Fibroblast of lung (primary cell): ENCODE measurements around the gene MIER2.

Experiments
- EZH2 ChIP-seq: IDR thresholded peaks from 2 replicates; pipeline ENCODE4 v1.5.1; 2012; ENCODE audit warnings: low read length, control low read depth, mild to moderate bottlenecking; ENCODE audit errors: missing control alignments
- TF ChIP-seq, protein P1 (sequence below), 2 donors: IDR thresholded peaks in 1 of 2; conservative IDR thresholded peaks in 1 of 2; 1 replicate in 1 of 2; 2 replicates in 1 of 2; pipeline ENCODE4 v1.5.1; 2011 to 2012; ENCODE audit warnings: low read length in 2 of 2, control low read depth in 1 of 2, inconsistent platforms in 1 of 2, low read depth in 1 of 2, mild to moderate bottlenecking in 1 of 2

DNA sequence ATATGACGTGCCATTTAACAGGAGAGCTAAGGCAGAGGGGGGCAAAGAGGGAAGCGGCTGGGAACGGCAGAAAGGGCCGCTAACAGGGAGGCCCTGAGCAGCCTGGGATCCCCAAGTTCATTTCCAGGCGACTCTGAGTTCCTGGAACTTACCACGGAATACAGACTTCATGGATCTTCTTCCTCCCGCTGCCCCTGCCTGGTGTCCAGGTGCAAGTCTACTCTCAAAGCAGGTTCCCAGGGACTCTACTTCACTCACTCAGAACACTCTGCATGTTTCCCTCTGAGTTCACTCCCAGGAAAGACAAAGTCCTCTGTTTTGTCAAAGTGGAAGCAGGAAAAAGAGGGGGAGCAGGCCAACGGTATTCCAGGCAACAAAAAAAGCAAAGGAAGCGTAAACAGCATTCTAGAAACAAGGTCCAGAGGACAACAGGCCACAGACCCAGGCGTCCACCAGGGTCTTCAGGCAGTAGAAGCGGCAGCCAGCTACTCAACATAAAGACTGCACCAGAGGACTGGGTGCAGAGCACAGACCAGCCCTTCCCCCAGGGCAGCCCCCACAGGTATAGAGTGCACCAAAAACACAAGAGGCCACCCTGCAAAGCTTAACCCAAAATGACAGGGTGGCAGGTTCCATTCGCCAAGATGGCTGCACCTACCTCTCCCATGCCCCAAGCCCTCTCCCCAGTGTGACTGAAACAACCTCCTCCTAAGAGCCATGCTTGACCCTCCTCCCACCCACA is 3.0 kb downstream of the MIER2 start:
- TF ChIP-seq, protein P1, sequence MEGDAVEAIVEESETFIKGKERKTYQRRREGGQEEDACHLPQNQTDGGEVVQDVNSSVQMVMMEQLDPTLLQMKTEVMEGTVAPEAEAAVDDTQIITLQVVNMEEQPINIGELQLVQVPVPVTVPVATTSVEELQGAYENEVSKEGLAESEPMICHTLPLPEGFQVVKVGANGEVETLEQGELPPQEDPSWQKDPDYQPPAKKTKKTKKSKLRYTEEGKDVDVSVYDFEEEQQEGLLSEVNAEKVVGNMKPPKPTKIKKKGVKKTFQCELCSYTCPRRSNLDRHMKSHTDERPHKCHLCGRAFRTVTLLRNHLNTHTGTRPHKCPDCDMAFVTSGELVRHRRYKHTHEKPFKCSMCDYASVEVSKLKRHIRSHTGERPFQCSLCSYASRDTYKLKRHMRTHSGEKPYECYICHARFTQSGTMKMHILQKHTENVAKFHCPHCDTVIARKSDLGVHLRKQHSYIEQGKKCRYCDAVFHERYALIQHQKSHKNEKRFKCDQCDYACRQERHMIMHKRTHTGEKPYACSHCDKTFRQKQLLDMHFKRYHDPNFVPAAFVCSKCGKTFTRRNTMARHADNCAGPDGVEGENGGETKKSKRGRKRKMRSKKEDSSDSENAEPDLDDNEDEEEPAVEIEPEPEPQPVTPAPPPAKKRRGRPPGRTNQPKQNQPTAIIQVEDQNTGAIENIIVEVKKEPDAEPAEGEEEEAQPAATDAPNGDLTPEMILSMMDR (conservative IDR thresholded peaks at IDR 0.05 in 1 of 2, IDR thresholded peaks at IDR 0.05 in 1 of 2; ENCODE audit: low read depth in 1 of 2, low read length in 2 of 2): no peak
- TF ChIP-seq EZH2: no peak
